AG09319 (cell line): ENCODE data around the gene FAM156A.
A peak's percentile ranks its signal among the peaks of the same experiment; 100 is the strongest.

ENCODE experiments used
- DNase-seq: peaks from one replicate; pipeline ENCODE4 v3.0.0-alpha.2; 2010; ENCODE audit warnings: low read depth; ENCODE audit errors: extremely low read depth
- CTCF ChIP-seq: IDR thresholded peaks from 2 replicates; pipeline ENCODE4 v1.5.1; 2011; ENCODE audit warnings: low read depth, mild to moderate bottlenecking, inconsistent platforms, low read length, moderate library complexity

Gene FAM156A

GRCh38 chrX:52995987-52996331, 37.6 kb upstream of the FAM156A start:
- DNase-seq = no peak
- no peak for TF ChIP-seq CTCF

- TF ChIP-seq CTCF = peak; percentile 64
- DNase-seq = peak; percentile 88
These were observed 37.0 kb upstream of the FAM156A start for GRCh38 chrX:52995135-52995986.

GRCh38 chrX:52990848-52991247, 32.5 kb upstream of the FAM156A start:
- DNase-seq = no peak
- no peak for TF ChIP-seq CTCF

- DNase-seq = peak; percentile 19
- TF ChIP-seq CTCF = peak; percentile 66
These were observed 31.8 kb upstream of the FAM156A start for GRCh38 chrX:52990011-52990631.

- TF ChIP-seq CTCF = no peak
- no peak for DNase-seq
These were observed 30.9 kb upstream of the FAM156A start for GRCh38 chrX:52988985-52989917.

- no peak for TF ChIP-seq CTCF
- DNase-seq = no peak
These were observed 25.1 kb upstream of the FAM156A start for GRCh38 chrX:52983321-52984000.
